ENCODE measurements around the gene CTNNBL1.
"Not testable (repeated sequence)": the region's sequence is repeated elsewhere in the genome, so short reads cannot be mapped to it uniquely, and the experiment has no call there.

CTNNBL1 gene

GRCh38 chr20:37706298-37706697 is 12.5 kb downstream of the CTNNBL1 start:
- no peak for DNase-seq (ENCODE audit: low read depth, low spot score)

- no peak for DNase-seq (ENCODE audit: low read depth, low spot score)
Measured at GRCh38 chr20:37711001-37711400, 17.2 kb downstream of the CTNNBL1 start.

GRCh38 chr20:37711994-37712964 is 18.4 kb downstream of the CTNNBL1 start:
- no peak for DNase-seq (ENCODE audit: low read depth, low spot score)

GRCh38 chr20:37713396-37713795 is 19.6 kb downstream of the CTNNBL1 start:
- no peak for DNase-seq (ENCODE audit: low read depth, low spot score)

- DNase-seq (ENCODE audit: low read depth, low spot score): no peak
Measured at GRCh38 chr20:37714978-37715672, 21.3 kb downstream of the CTNNBL1 start.

- DNase-seq (ENCODE audit: low read depth, low spot score): no peak
Measured at GRCh38 chr20:37721751-37722150, 27.9 kb downstream of the CTNNBL1 start.

GRCh38 chr20:37722312-37722711 is 28.5 kb downstream of the CTNNBL1 start:
- DNase-seq (ENCODE audit: low read depth, low spot score): not testable (repeated sequence)

GRCh38 chr20:37723668-37724067 is 29.8 kb downstream of the CTNNBL1 start:
- no peak for DNase-seq (ENCODE audit: low read depth, low spot score)

GRCh38 chr20:37725165-37725564 is 31.3 kb downstream of the CTNNBL1 start:
- DNase-seq (ENCODE audit: low read depth, low spot score): no peak

GRCh38 chr20:37725855-37726254 is 32.0 kb downstream of the CTNNBL1 start:
- no peak for DNase-seq (ENCODE audit: low read depth, low spot score)

- no peak for DNase-seq (ENCODE audit: low read depth, low spot score)
Measured at GRCh38 chr20:37726321-37726720, 32.5 kb downstream of the CTNNBL1 start.

- no peak for DNase-seq (ENCODE audit: low read depth, low spot score)
Measured at GRCh38 chr20:37726971-37727956, 33.4 kb downstream of the CTNNBL1 start.

GRCh38 chr20:37727957-37728634 is 34.3 kb downstream of the CTNNBL1 start:
- DNase-seq (ENCODE audit: low read depth, low spot score): no peak

GRCh38 chr20:37728635-37728983 is 34.8 kb downstream of the CTNNBL1 start:
- DNase-seq (ENCODE audit: low read depth, low spot score): no peak

- no peak for DNase-seq (ENCODE audit: low read depth, low spot score)
Measured at GRCh38 chr20:37729452-37729851, 35.6 kb downstream of the CTNNBL1 start.

- no peak for DNase-seq (ENCODE audit: low read depth, low spot score)
Measured at GRCh38 chr20:37729909-37730308, 36.1 kb downstream of the CTNNBL1 start.

- no peak for DNase-seq (ENCODE audit: low read depth, low spot score)
Measured at GRCh38 chr20:37733416-37733815, 39.6 kb downstream of the CTNNBL1 start.

GRCh38 chr20:37734228-37734985 is 40.6 kb downstream of the CTNNBL1 start:
- no peak for DNase-seq (ENCODE audit: low read depth, low spot score)

- DNase-seq (ENCODE audit: low read depth, low spot score): no peak
Measured at GRCh38 chr20:37735541-37735940, 41.7 kb downstream of the CTNNBL1 start.

- DNase-seq (ENCODE audit: low read depth, low spot score): no peak
Measured at GRCh38 chr20:37736132-37736531, 42.3 kb downstream of the CTNNBL1 start.

Data from activated naive CD8-positive, alpha-beta T cell treated with anti-CD3 and anti-CD28 coated beads, Interleukin-2, amount 50 U/mL, for 16 hours (primary cell).